A549 (cell line): ENCODE results near the gene TRMT2A. TPM values are rescaled to one million over a fixed set of nuclear protein-coding genes. Genes with fewer than 3 reads are reported as not detected.

Source experiments
- ATAC-seq, 2 experiments: fragments of 200-7000 bp in 1 of 2; fragments of >200 bp in 1 of 2; cut with Nextera tagmentation in 1 of 2; cut with Tn5 transposase in 1 of 2; 3 replicates each; pipeline versions ENCODE4 v1.8.0 to v1.9.1; 2018 to 2020; ENCODE audit warnings: mild to moderate bottlenecking in 1 of 2, moderate library complexity in 1 of 2
- CTCF ChIA-PET: fragments of 300-600 bp; sonication (Branson Sonifier 250); formaldehyde crosslinking; extraction: SDS; loops from one replicate; lab custom pipeline; 2021; ENCODE audit warnings: antibody characterized with exemption, inconsistent platforms; lab: Yijun Ruan, JAX
- POLR2A ChIA-PET: fragments of 350-600 bp; formaldehyde crosslinking; extraction: SDS; loops from one replicate; lab custom pipeline; 2021; ENCODE audit warnings: antibody characterized with exemption, inconsistent platforms; lab: Yijun Ruan, JAX
- DNase-seq, 2 experiments: peaks; one replicate each; pipeline versions ENCODE4 v3.0.0 to v3.0.0-alpha.2; 2011 to 2016; ENCODE audit warnings: low read depth in 1 of 2, low spot score in 1 of 2
- FAIRE-seq: peaks from 2 replicates; lab custom pipeline; 2011; peaks lifted over from hg19 to GRCh38; lab: Jason Lieb, UNC
- H3K27ac ChIP-seq, 2 experiments: fragments of >200 bp; sonication (Bioruptor Twin); formaldehyde crosslinking; 3 replicates each; pipeline ENCODE4 v1.5.1; 2016 to 2017
- H3K4me1 ChIP-seq: fragments of >200 bp; sonication (Bioruptor Twin); formaldehyde crosslinking; 3 replicates; pipeline ENCODE4 v1.6.1; 2016
- H3K4me2 ChIP-seq: fragments of >200 bp; sonication (Bioruptor Twin); formaldehyde crosslinking; 3 replicates; pipeline ENCODE4 v1.6.1; 2016
- H3K4me3 ChIP-seq: fragments of >200 bp; sonication (Bioruptor Twin); formaldehyde crosslinking; 3 replicates; pipeline ENCODE4 v1.5.1; 2016
- H3K9me3 ChIP-seq: fragments of >200 bp; sonication (Bioruptor Twin); formaldehyde crosslinking; 3 replicates; pipeline ENCODE4 v1.6.1; 2016
- BCL3 ChIP-seq: fragments of >200 bp; sonication (Bioruptor Twin); formaldehyde crosslinking; IDR thresholded peaks from 3 replicates; pipeline ENCODE4 v1.6.1; 2016
- BHLHE40 ChIP-seq: IDR thresholded peaks from 2 replicates; pipeline ENCODE4 v1.6.1; 2012; ENCODE audit warnings: low read depth, low read length, inconsistent platforms
- CBX8 ChIP-seq: fragments of 200-600 bp; sonication (generic); IDR thresholded peaks from 2 replicates; pipeline ENCODE4 v1.6.1; 2016
- CHD4 ChIP-seq: fragments of 200-600 bp; sonication (generic); IDR thresholded peaks from 2 replicates; pipeline ENCODE4 v1.6.1; 2016; ENCODE audit warnings: antibody characterized with exemption, mild to moderate bottlenecking, borderline replicate concordance
- CTCF ChIP-seq: fragments of >200 bp; sonication (Bioruptor Twin); formaldehyde crosslinking; IDR thresholded peaks from 3 replicates; pipeline ENCODE4 v1.5.1; 2016
- E2F6 ChIP-seq: IDR thresholded peaks from 2 replicates; pipeline ENCODE4 v1.6.1; 2012; ENCODE audit warnings: low read depth, borderline replicate concordance
- EP300 ChIP-seq, 2 experiments: fragments of >200 bp; sonication (Bioruptor Twin); formaldehyde crosslinking; IDR thresholded peaks; 2 replicates in 1 of 2; 3 replicates in 1 of 2; pipeline ENCODE4 v1.6.1; 2016 to 2017
- FOSL2 ChIP-seq, 2 experiments: fragments of 450-650 bp in 1 of 2; fragments of >200 bp in 1 of 2; sonication (Bioruptor Twin) in 1 of 2; formaldehyde crosslinking; IDR thresholded peaks; 2 replicates each; pipeline versions ENCODE4 v1.5.0 to v1.6.1; 2016 to 2020; ENCODE audit warnings: mild to moderate bottlenecking in 1 of 2, moderate library complexity in 1 of 2
- HOXB5 ChIP-seq: fragments of 250-450 bp; sonication (Bioruptor Pico); IDR thresholded peaks from 2 replicates; pipeline ENCODE4 v1.5.0; 2020; ENCODE audit warnings: mild to moderate bottlenecking, moderate library complexity
- JUN ChIP-seq, 2 experiments: fragments of >200 bp; sonication (Bioruptor Twin); formaldehyde crosslinking; IDR thresholded peaks; 2 replicates in 1 of 2; 3 replicates in 1 of 2; pipeline ENCODE4 v1.6.1; 2016 to 2017
- JUNB ChIP-seq: fragments of >200 bp; sonication (Bioruptor Twin); formaldehyde crosslinking; IDR thresholded peaks from 2 replicates; pipeline ENCODE4 v1.6.1; 2016
- KDM5A ChIP-seq: fragments of 200-600 bp; sonication (generic); IDR thresholded peaks from 2 replicates; pipeline ENCODE4 v1.6.1; 2016; ENCODE audit warnings: antibody characterized with exemption, mild to moderate bottlenecking
- MAFK ChIP-seq: fragments of 450-650 bp; IDR thresholded peaks from 2 replicates; pipeline ENCODE4 v1.6.1; 2014; ENCODE audit not compliant: partially characterized antibody
- MAX ChIP-seq: IDR thresholded peaks from 2 replicates; pipeline ENCODE4 v1.6.1; 2012
- MAZ ChIP-seq: fragments of 150-350 bp; IDR thresholded peaks from 2 replicates; pipeline ENCODE4 v1.6.1; 2014; ENCODE audit warnings: antibody characterized with exemption, low read depth, low read length, borderline replicate concordance
- MYC ChIP-seq: IDR thresholded peaks from 2 replicates; pipeline ENCODE4 v1.6.1; 2012; ENCODE audit warnings: mild to moderate bottlenecking, inconsistent platforms, low read length, improper control_type of control experiment, borderline replicate concordance
- PBX3 ChIP-seq: IDR thresholded peaks from 2 replicates; pipeline ENCODE4 v1.6.1; 2012
- PHF8 ChIP-seq: fragments of 200-600 bp; sonication (generic); IDR thresholded peaks from 2 replicates; pipeline ENCODE4 v1.6.1; 2016; ENCODE audit warnings: low read depth, mild to moderate bottlenecking, antibody characterized with exemption, moderate library complexity, borderline replicate concordance
- POLR2AphosphoS2 ChIP-seq: conservative IDR thresholded peaks from 2 replicates; pipeline ENCODE4 v1.6.1; 2012; ENCODE audit warnings: low read length, improper control_type of control experiment, inconsistent platforms
- RAD21 ChIP-seq, 2 experiments: fragments of >200 bp in 1 of 2; sonication (Bioruptor Twin) in 1 of 2; formaldehyde crosslinking in 1 of 2; IDR thresholded peaks in 1 of 2; conservative IDR thresholded peaks in 1 of 2; 2 replicates in 1 of 2; 3 replicates in 1 of 2; pipeline ENCODE4 v1.6.1; 2012 to 2018; ENCODE audit warnings: inconsistent platforms in 1 of 2
- SREBF2 ChIP-seq: fragments of 450-650 bp; IDR thresholded peaks from 2 replicates; pipeline ENCODE4 v1.6.1; 2014; ENCODE audit warnings: mild to moderate bottlenecking, moderate library complexity
- TFCP2L1 ChIP-seq: fragments of 250-450 bp; sonication (Bioruptor Pico); IDR thresholded peaks from 2 replicates; pipeline ENCODE4 v1.5.0; 2021; ENCODE audit warnings: mild to moderate bottlenecking
- USF2 ChIP-seq: fragments of 450-650 bp; IDR thresholded peaks from 2 replicates; pipeline ENCODE4 v1.6.1; 2014; ENCODE audit warnings: antibody characterized with exemption
- WGBS: methylation state at CpG from one replicate; pipeline ENCODE4 v1.1.6; 2017; ENCODE audit errors: missing lambda C conversion rate; 5-methylcytosine and 5-hydroxymethylcytosine counted together
- polyA minus RNA-seq: library from RNA; depleted of rRNA, polyadenylated mRNA; stranded (reverse); fragments of >200 nt; gene quantifications from 2 replicates; pipeline ENCODE4 v1.2.3, GENCODE V29; 2011; rRNA and poly(A)+ RNA removed
- polyA plus RNA-seq, 4 experiments: library from polyadenylated mRNA; depleted of rRNA in 3 of 4; stranded (reverse); fragments of >200 nt; fragmentation: RNase III in 1 of 4; extraction: RNeasy Plus Mini Kit Qiagen cat#74134 plus additional on column Dnase treatment in 1 of 4; gene quantifications; 2 replicates in 3 of 4; 3 replicates in 1 of 4; pipeline ENCODE4 v1.2.3, GENCODE V29; 2011 to 2017

The TRMT2A gene
- polyA plus RNA-seq (2011; rRNA removed) (11.6 and 12.3 TPM in 2 replicates), polyA plus RNA-seq (2017; fragmentation: RNase III; extraction: RNeasy Plus Mini Kit Qiagen cat#74134 plus additional on column Dnase treatment) (24.1 to 28.8 TPM (median 26.8 TPM) in 3 replicates), polyA minus RNA-seq (16.7 and 35.7 TPM in 2 replicates)
- polyA plus RNA-seq (2012; cell fraction: cytosol; rRNA removed) = 32.3 and 34.4 TPM in 2 replicates
- 163 and 177 TPM in 2 replicates for polyA plus RNA-seq (2012; cell fraction: nucleus; rRNA removed)

- ChIA-PET POLR2A (interaction anchor here (0.8 kb wide), 1 partner anchor 8 kb away, joined by 3 read pairs; no protein-coding TSS in a partner anchor), CTCF (interaction anchor here (1.2 kb wide), 1 partner anchor 146 kb away, joined by 3 read pairs; no protein-coding TSS in a partner anchor)
- Histone ChIP-seq H3K4me2 (peak within 1 kb of the TSS; percentile 96), H3K4me3 (peak within 1 kb of the TSS; percentile 68), H3K4me1 (peaks cover 22% of the 10 kb centered on the region), H3K27ac (peak within 1 kb of the TSS; percentile 90 to 100), H3K9me3 (no peaks in the 10 kb centered on the region)
- TF ChIP-seq KDM5A (0 out of 2 replicates have a peak, but pooled peaks have one; percentile 23), MAX (peak; percentile 95), CBX8 (no peak), USF2 (peak; percentile 50; the same call in 1 of the 2 replicates), JUN (IDR thresholded peaks at IDR 0.05) (peak; percentile 73 to 84; a peak in 4 of 5 replicates), CHD4 (no peak), FOSL2 (IDR thresholded peaks at IDR 0.05) (no peak), FOSL2 (CRISPR knock-in tag; IDR thresholded peaks at IDR 0.05) (peak; percentile 15; the same call in 1 of the 2 replicates), PHF8 (peak; percentile 53; the same call in 1 of the 2 replicates), HOXB5 (0 out of 2 replicates have a peak, but pooled peaks have one; percentile 33), POLR2AphosphoS2 (no peak), MYC (peak; percentile 71; the same call in 1 of the 2 replicates), E2F6 (peak; percentile 94)
- DNase-seq = peak; percentile 85 to 98
- FAIRE-seq = no peak
- no CpG with 5 or more reads among the region's 88 CpGs for WGBS
- ATAC-seq = peak; percentile 78 to 85
Measured at GRCh38 chr22:20116951-20117632, at the start of gene TRMT2A. TRMT2A (minus strand) TSS chr22:20117226; CDS start chr22:20116906, 320 bp downstream.

GRCh38 chr22:20166703-20167102 is 49.7 kb upstream of the TRMT2A start:
- no peaks in the 10 kb centered on the region for H3K9me3 ChIP-seq
- H3K27ac ChIP-seq = no peak overlapping the region
- ChIA-PET POLR2A (no interaction called here), CTCF (interaction anchor here (1.3 kb wide), 1 partner anchor 10 kb away, joined by 5 read pairs; no protein-coding TSS in a partner anchor)
- no peaks in the 10 kb centered on the region for H3K4me1 ChIP-seq
- FAIRE-seq = no peak
- ATAC-seq = no peak
- TF ChIP-seq CHD4 = no peak
- TF ChIP-seq MAFK = no peak
- TF ChIP-seq TFCP2L1 (CRISPR knock-in tag) = no peak
- no peak for TF ChIP-seq FOSL2 (IDR thresholded peaks at IDR 0.05)
- no peak for TF ChIP-seq FOSL2 (CRISPR knock-in tag; IDR thresholded peaks at IDR 0.05)
- no peak for TF ChIP-seq BCL3
- 10% methylated on average over 2 of the region's 9 CpGs for WGBS
- H3K4me3 ChIP-seq = no peak overlapping the region
- no peak overlapping the region for H3K4me2 ChIP-seq
- no peak for DNase-seq

- FAIRE-seq = no peak
- 26% methylated on average over 7 of the region's 7 CpGs for WGBS
Measured at GRCh38 chr22:20165913-20166312, 48.9 kb upstream of the TRMT2A start.

More at GRCh38 chr22:20165913-20166312, 48.9 kb upstream of the TRMT2A start:
- no peak overlapping the region for H3K4me2 ChIP-seq
- ChIA-PET POLR2A (no interaction called here), CTCF (no interaction called here)
- no peaks in the 10 kb centered on the region for H3K9me3 ChIP-seq
- no peak overlapping the region for H3K4me3 ChIP-seq
- H3K27ac ChIP-seq = no peak overlapping the region
- no peaks in the 10 kb centered on the region for H3K4me1 ChIP-seq
- ATAC-seq = no peak
- no peak for DNase-seq
- no peak for TF ChIP-seq JUNB
- TF ChIP-seq EP300 (IDR thresholded peaks at IDR 0.05) = no peak
- no peak for TF ChIP-seq CTCF
- no peak for TF ChIP-seq MAFK
- no peak for TF ChIP-seq SREBF2
- TF ChIP-seq BHLHE40 = no peak
- TF ChIP-seq RAD21 (conservative IDR thresholded peaks at IDR 0.05 in 1 of 2, IDR thresholded peaks at IDR 0.05 in 1 of 2) = no peak
- TF ChIP-seq PBX3 = no peak
- no peak for TF ChIP-seq MAZ
